Neural cell (in vitro differentiated cells): Measurements from ENCODE around the gene MID2. TPM values are rescaled to one million over a fixed set of nuclear protein-coding genes. Genes with fewer than 3 reads are reported as not detected.

Experiments used
- H2AFZ ChIP-seq: fragments of 200-600, 300-800 bp; sonication (generic), shearing (Covaris generic); 2 replicates; pipeline ENCODE4 v1.6.0; 2014; ENCODE audit warnings: low read depth, mild to moderate bottlenecking, antibody characterized with exemption, low read length, moderate library complexity
- H3F3A ChIP-seq: fragments of 200-600 bp; shearing (Covaris generic); 2 replicates; pipeline ENCODE4 v1.6.1; 2016; ENCODE audit warnings: mild to moderate bottlenecking, moderate library complexity, mixed read lengths, antibody characterized with exemption, low read length; ENCODE audit not compliant: insufficient read depth, poor library complexity, severe bottlenecking
- H3K27ac ChIP-seq: fragments of 200-600, 300-800 bp; sonication (generic), shearing (Covaris generic); 2 replicates; pipeline ENCODE4 v1.5.1; 2014; ENCODE audit warnings: mild to moderate bottlenecking, low read length, moderate library complexity
- H3K27me3 ChIP-seq: fragments of 300-800, 200-600 bp; sonication (generic), shearing (Covaris generic); 2 replicates; pipeline ENCODE4 v1.6.0; 2014; ENCODE audit warnings: mild to moderate bottlenecking, low read depth, low read length, moderate library complexity; ENCODE audit not compliant: insufficient read depth
- H3K36me3 ChIP-seq: fragments of 300-800, 200-600 bp; sonication (generic), shearing (Covaris generic); 2 replicates; pipeline ENCODE4 v1.5.1; 2014; ENCODE audit warnings: mild to moderate bottlenecking, antibody characterized with exemption, low read length, moderate library complexity; ENCODE audit not compliant: insufficient read depth
- H3K4me2 ChIP-seq: fragments of 300-800, 200-600 bp; sonication (generic), shearing (Covaris generic); 2 replicates; pipeline ENCODE4 v1.6.0; 2014; ENCODE audit warnings: mild to moderate bottlenecking, low read length
- H3K4me3 ChIP-seq: fragments of 300-800, 200-600 bp; sonication (generic), shearing (Covaris generic); 2 replicates; pipeline ENCODE4 v1.5.1; 2014; ENCODE audit warnings: mild to moderate bottlenecking, low read length, moderate library complexity
- H3K79me2 ChIP-seq: fragments of 200-600 bp; shearing (Covaris generic); replicated peaks from 2 replicates; pipeline ENCODE4 v1.6.0; 2014; ENCODE audit warnings: mild to moderate bottlenecking, low read length, moderate library complexity; ENCODE audit not compliant: insufficient read depth
- H3K9ac ChIP-seq: fragments of 300-800, 200-600 bp; sonication (generic), shearing (Covaris generic); 2 replicates; pipeline ENCODE4 v1.6.1; 2016; ENCODE audit warnings: mild to moderate bottlenecking, low read length, mixed read lengths
- H3K9me2 ChIP-seq: fragments of 200-600 bp; shearing (Covaris generic); 2 replicates; pipeline ENCODE4 v1.6.1; 2016; ENCODE audit warnings: mild to moderate bottlenecking, low read length, mixed read lengths; ENCODE audit not compliant: insufficient read depth
- H3K9me3 ChIP-seq: fragments of 200-600, 300-800 bp; sonication (generic), shearing (Covaris generic); 2 replicates; pipeline ENCODE4 v1.6.1; 2016; ENCODE audit warnings: mild to moderate bottlenecking, mixed run types, low read length, moderate library complexity, mixed read lengths
- H4K20me1 ChIP-seq: fragments of 200-600 bp; shearing (Covaris generic); 2 replicates; pipeline ENCODE4 v1.6.1; 2016; ENCODE audit warnings: mild to moderate bottlenecking, mixed run types; ENCODE audit not compliant: insufficient read depth
- CTCF ChIP-seq: fragments of 450-650 bp; IDR thresholded peaks from 2 replicates; pipeline ENCODE4 v1.5.1; 2014; ENCODE audit warnings: antibody characterized with exemption, mild to moderate bottlenecking, moderate library complexity; ENCODE audit not compliant: poor library complexity, severe bottlenecking
- EP300 ChIP-seq: fragments of 450-650 bp; conservative IDR thresholded peaks from 2 replicates; pipeline ENCODE4 v1.6.1; 2014; ENCODE audit warnings: antibody characterized with exemption, mild to moderate bottlenecking, moderate library complexity; ENCODE audit not compliant: poor library complexity, severe bottlenecking
- EZH2 ChIP-seq: fragments of 200-600, 300-800 bp; shearing (Covaris generic), sonication (generic); IDR thresholded peaks from 2 replicates; pipeline ENCODE4 v1.6.1; 2014; ENCODE audit warnings: antibody characterized with exemption, low read length, borderline replicate concordance, mild to moderate bottlenecking; ENCODE audit not compliant: insufficient read depth, poor library complexity, severe bottlenecking
- MXI1 ChIP-seq: fragments of 450-650 bp; conservative IDR thresholded peaks from 2 replicates; pipeline ENCODE4 v1.6.1; 2014; ENCODE audit warnings: antibody characterized with exemption, mild to moderate bottlenecking; ENCODE audit not compliant: poor library complexity, severe bottlenecking
- POLR2AphosphoS5 ChIP-seq: IDR thresholded peaks from 2 replicates; pipeline ENCODE4 v1.6.1; 2012
- RAD21 ChIP-seq: fragments of 450-650 bp; conservative IDR thresholded peaks from 2 replicates; pipeline ENCODE4 v1.6.1; 2014; ENCODE audit warnings: antibody characterized with exemption, mild to moderate bottlenecking, moderate library complexity
- REST ChIP-seq: IDR thresholded peaks from 2 replicates; pipeline ENCODE4 v1.6.1; 2012; ENCODE audit warnings: borderline replicate concordance
- SMC3 ChIP-seq: fragments of 450-650 bp; conservative IDR thresholded peaks from 2 replicates; pipeline ENCODE4 v1.6.1; 2014; ENCODE audit warnings: antibody characterized with exemption, mild to moderate bottlenecking, moderate library complexity; ENCODE audit not compliant: poor library complexity
- TAF1 ChIP-seq: IDR thresholded peaks from 2 replicates; pipeline ENCODE4 v1.6.1; 2012; ENCODE audit warnings: low read depth
- polyA plus RNA-seq: library from polyadenylated mRNA; depleted of rRNA; stranded (reverse); fragments of >200 nt; gene quantifications from 2 replicates; pipeline ENCODE4 v1.2.3, GENCODE V29; 2014

MID2 gene
- polyA plus RNA-seq, 1 donor from 2014 or later, result 4.2 TPM

GRCh38 chrX:107845625-107846024 is 20.0 kb downstream of the MID2 start:
- Histone ChIP-seq H3K36me3 (no peaks in the 10 kb centered on the region), H3K27me3 (no peaks in the 10 kb centered on the region), H4K20me1 (no peaks in the 10 kb centered on the region), H3F3A (no peaks in the 10 kb centered on the region), H3K4me2 (no peak overlapping the region), H3K4me3 (no peak overlapping the region), H3K79me2 (no peaks in the 10 kb centered on the region), H3K27ac (no peak overlapping the region), H3K9me2 (no peaks in the 10 kb centered on the region), H3K9me3 (no peaks in the 10 kb centered on the region), H3K9ac (no peak overlapping the region), H2AFZ (no peak overlapping the region)
- TF ChIP-seq SMC3 (no peak), CTCF (no peak), TAF1 (no peak), EP300 (no peak), REST (no peak), POLR2AphosphoS5 (no peak), RAD21 (no peak), MXI1 (no peak), EZH2 (no peak)

- Histone ChIP-seq H3F3A (no peaks in the 10 kb centered on the region), H3K4me2 (no peak overlapping the region), H3K79me2 (no peaks in the 10 kb centered on the region), H3K27ac (no peak overlapping the region), H3K9me3 (no peaks in the 10 kb centered on the region), H3K9ac (no peak overlapping the region), H2AFZ (no peak overlapping the region), H3K4me3 (no peak overlapping the region), H3K9me2 (no peaks in the 10 kb centered on the region), H3K27me3 (no peaks in the 10 kb centered on the region), H4K20me1 (no peaks in the 10 kb centered on the region), H3K36me3 (no peaks in the 10 kb centered on the region)
- TF ChIP-seq EZH2 (no peak), SMC3 (no peak), TAF1 (no peak), POLR2AphosphoS5 (no peak), RAD21 (no peak), MXI1 (no peak), EP300 (no peak), CTCF (no peak)
Measured at GRCh38 chrX:107848591-107848990, 22.9 kb downstream of the MID2 start.
